HG02938 (cell line): ENCODE results near the gene PTGER2.

Experiments used
- ATAC-seq: cut with Tn5 transposase; IDR thresholded peaks from one replicate; pipeline ENCODE4 v1.9.1; 2021; ENCODE audit warnings: mild to moderate bottlenecking, moderate library complexity; ENCODE audit not compliant: unreplicated experiment

PTGER2 gene

GRCh38 chr14:52369305-52369801, 55.2 kb downstream of the PTGER2 start:
- ATAC-seq = no peak

GRCh38 chr14:52370406-52370935, 56.4 kb downstream of the PTGER2 start:
- ATAC-seq = no peak

GRCh38 chr14:52377940-52378339, 63.8 kb downstream of the PTGER2 start:
- no peak for ATAC-seq
